Activated T-cell treated with anti-CD3 and anti-CD28 coated beads, Interleukin-2, amount 50 U/mL, for 1 hour (primary cell): ENCODE results near the gene MB21D2.

Source experiments
- DNase-seq: peaks from one replicate; pipeline ENCODE4 v3.0.0-alpha.2; 2020

MB21D2 gene

DNA sequence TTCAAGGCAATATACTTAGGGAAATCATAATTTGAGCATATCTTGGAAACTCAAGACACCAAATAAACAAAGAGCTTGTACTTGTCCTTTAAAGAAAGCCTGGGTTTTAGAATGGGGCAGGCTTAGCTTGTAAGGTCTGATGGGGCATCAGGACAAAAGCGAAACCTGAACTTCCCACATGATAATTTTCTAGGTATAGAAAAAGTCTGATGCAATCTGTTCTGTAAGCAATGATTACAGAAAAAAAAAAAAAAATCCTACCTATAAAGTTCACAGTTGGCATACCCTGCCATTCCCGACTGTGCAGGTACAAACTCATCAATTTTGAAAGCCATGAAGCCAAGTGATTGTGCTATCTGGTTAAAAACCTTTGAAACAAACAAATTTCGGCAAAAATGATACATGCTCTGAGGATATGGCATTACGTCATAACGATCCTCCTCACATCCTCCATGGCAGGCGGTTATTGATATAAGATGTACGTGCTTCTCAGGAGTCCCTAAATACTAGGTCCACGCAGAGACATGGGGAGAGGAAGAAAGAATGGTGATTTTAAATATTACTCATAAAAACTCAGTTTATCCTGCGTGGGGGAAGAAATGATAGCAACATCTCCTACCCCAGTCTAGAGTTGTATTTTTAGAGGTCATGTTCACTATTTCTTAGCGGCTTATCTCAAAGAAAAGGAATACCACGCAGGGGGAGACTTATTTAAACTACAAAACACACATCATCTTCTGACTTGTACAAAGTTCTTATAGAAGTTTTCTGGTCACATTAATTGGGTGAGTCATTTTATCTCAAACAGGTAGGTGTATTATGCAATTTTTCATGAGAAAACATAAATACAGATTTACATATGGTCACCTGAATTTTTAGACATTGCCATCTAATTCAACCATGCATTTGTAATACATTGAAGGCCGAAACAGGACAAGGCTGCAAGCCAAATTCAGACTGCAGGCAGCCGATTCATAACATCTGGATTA, 27.0 kb downstream of the MB21D2 start:
- no peak for DNase-seq

DNA sequence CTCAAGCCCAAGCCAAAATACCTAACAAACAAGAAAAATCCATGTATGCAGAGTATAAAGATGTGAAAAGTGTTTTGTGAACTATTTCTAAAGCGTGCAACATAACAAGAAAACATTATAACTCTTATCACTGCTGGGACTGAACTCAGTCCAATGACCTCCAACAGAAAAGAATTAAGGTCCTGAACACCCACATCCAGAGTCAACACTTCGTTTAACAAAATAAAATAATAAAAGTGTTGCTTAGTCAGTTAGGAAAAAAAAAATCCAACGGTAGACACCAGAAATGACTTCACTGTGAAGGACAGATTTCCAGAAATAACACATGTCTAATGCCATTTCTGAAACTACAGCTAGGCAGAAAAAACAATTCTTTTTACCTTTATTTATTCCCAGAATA, 28.0 kb downstream of the MB21D2 start:
- DNase-seq, result no peak

DNA sequence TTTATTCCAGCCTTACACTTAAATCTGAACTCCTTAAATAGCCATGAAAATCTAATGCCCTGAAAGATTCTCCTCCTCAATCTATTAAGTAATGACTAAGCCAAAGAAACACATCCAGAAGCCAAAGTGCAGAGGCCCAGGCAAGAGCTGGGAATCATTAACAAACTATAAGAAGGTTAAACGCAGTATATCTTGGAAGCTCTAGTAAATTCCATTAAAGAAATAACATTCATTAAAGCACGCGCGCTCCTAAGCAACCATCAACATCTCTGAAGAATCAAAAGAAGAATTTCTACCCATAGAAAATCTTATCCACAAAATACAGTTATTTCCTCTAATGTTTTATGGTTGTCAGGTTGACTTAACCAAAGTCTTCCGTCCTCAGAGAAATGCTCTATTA, 29.5 kb downstream of the MB21D2 start:
- DNase-seq, result no peak

DNA sequence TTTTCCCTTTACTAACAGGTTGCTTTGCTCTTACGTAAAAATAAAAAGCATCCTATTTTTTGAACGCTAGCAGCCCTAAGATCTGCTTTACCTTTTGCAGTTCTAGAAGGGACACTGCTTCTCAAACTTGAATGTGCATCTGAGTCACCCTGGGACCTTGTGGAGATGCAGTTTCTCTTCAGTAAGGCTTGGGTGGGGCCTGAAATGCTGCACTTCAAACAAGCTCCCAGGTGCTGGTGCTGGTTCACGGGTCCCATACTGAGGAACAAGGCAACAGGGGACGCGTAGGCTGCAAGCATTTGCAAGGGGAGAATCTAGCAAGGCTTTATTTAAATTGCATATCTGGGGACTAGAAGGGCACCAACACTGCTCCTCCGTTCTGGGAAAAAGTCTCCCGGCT, 30.0 kb downstream of the MB21D2 start:
- no peak for DNase-seq

GRCh38 chr3:192887047-192887446, 30.6 kb downstream of the MB21D2 start:
- no peak for DNase-seq

- no peak for DNase-seq
These were observed 32.6 kb downstream of the MB21D2 start for GRCh38 chr3:192884777-192885773.

GRCh38 chr3:192883512-192883911, 34.1 kb downstream of the MB21D2 start:
- no peak for DNase-seq

GRCh38 chr3:192881159-192881786, 36.4 kb downstream of the MB21D2 start:
- DNase-seq, result no peak

DNA sequence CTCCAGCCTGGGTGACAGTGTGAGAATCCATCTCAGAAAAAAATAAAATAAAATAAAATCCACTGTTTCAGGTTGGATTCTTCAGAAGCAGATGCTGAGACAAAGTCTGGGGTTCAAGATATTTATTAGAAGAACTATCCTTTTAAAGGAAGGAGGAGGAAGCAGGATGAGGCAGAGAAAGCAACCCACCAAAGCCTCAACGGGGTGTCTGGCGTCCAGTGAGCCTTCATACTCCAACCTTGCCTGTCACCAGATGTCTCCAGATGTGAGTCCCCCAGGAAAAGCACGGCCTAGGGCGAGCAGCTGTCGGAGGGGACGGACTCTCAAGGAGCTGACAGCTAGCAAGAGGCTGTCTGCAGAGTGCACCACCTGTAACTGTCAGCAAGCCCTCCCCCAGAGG, 37.3 kb downstream of the MB21D2 start:
- no peak for DNase-seq

DNA sequence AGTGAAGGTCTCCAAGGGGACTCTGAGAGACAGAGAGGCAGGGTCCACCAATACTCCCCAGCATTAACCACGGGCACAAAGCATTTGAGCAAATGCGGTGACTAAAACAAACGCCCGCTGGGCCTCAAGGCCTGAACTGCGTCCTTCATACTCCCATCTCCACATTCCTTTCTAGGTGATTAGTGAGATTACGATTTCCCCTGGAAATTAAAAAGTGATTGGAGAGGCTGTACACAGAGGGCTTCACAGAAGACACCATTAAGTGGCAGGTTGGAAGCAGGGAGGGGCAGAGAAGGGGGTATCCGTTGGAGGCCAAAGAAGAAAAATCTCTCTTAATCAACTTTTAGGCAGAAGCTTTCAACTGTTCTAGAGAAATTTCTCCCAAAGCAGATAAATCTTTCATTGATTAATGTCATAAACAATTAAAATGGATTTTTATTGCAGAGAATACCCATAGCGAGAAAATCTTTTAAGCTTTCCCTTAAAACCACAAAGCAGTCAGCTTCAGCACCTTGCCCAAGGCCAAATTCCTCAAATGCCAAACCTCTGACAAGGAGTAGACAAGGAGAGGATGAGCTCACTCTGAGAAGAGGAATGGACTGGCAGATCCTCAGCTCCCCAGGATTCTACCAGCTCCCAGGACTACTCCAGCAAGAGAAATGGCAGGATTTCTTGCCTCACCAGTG, 38.2 kb downstream of the MB21D2 start:
- DNase-seq, result no peak

GRCh38 chr3:192875971-192876565, 41.6 kb downstream of the MB21D2 start:
- no peak for DNase-seq

GRCh38 chr3:192870822-192871221, 46.8 kb downstream of the MB21D2 start:
- no peak for DNase-seq

GRCh38 chr3:192869131-192870031, 48.3 kb downstream of the MB21D2 start:
- DNase-seq, result no peak

DNA sequence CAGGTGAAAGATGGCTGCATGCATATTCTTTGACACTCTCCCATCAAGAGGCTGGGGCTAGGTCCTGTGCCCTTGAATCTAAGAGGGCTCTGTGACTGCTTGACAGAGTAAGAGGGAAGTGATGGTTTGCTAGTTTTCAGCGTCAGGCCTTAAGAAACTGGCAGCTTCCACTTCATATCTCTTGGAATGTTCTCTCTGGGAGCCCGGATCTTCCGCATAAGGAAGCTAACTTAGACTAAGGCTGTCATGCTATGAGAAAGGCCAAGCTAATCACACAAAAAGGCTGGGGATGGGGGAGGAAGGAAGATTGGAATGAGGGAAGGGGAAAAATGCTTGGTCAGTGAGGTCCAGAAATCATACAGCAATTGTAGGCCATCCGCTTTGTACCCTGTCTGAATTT, 50.0 kb downstream of the MB21D2 start:
- no peak for DNase-seq

GRCh38 chr3:192866804-192867203, 50.9 kb downstream of the MB21D2 start:
- no peak for DNase-seq

DNA sequence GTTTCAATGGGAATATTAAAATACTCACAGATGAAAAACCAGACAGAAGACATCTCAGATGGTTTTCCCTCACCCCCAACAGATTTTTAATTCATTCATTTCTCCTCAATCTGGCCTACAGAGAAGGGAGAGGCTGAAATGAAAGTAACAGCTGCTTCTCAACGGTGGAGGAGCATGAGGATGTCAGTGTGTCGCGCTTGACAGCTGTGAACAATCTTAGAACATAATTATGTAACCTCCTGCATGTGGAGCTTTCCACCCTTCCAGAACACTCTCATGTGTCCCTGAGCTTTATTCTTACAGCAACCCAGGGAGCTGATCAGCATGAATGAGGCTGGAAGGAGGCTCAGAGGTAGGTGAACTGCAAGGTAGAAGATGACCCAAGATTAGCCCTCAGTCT, 52.7 kb downstream of the MB21D2 start:
- no peak for DNase-seq

GRCh38 chr3:192863091-192863420, 54.6 kb downstream of the MB21D2 start:
- no peak for DNase-seq

GRCh38 chr3:192862408-192863090, 55.1 kb downstream of the MB21D2 start:
- no peak for DNase-seq

DNA sequence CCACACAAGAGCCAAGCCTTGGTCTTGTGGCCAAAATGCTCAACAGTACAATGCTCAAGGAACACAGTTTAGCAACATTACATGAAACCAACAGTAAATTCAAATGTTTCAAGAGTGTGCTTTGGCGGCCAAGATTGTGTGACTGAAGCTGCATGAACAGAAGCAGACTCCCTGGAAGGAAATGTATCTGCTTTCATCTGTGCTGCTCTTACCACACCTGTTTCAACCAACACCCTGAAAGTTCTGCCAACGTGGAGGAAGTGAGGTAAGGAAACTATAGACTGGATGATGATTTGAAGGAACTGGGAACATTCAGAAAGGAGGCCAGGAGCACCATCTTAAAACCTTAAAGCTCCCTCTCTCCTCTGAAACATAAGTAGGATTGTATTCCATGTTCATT, 55.7 kb downstream of the MB21D2 start:
- no peak for DNase-seq

DNA sequence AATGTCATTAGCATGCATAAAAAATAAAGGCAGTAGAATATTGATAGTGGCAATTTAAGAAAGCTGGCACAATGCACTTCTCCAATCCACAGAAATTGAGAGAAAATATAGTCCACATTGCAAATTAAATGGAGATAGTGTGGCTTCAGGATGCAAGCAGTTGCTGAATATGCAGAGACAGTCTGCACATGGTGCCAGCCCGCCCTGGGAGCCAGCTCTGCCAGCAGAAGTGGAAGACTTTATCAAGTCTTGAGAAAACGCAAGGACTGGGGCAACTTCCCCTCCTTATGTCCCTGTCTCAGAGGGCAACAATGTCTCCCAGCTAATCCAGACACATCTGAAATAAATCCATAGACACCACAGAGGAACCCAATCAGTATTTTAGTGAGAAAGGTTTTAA, 57.2 kb downstream of the MB21D2 start:
- no peak for DNase-seq
